Stomach (tissue), 4 donors: ENCODE measurements around the gene PELI2.

ENCODE experiments used
- CTCF ChIP-seq, 7 experiments: fragments of 450-650 bp in 4 of 7; fragments of 200-600 bp in 3 of 7; sonication (generic) in 3 of 7; IDR thresholded peaks; one replicate each; pipeline ENCODE4 v1.5.1; 2016 to 2019; ENCODE audit warnings: antibody characterized with exemption in 7 of 7, control low read depth in 2 of 7, mild to moderate bottlenecking in 1 of 7
- POLR2AphosphoS5 ChIP-seq, 3 donors: sonication (generic); formaldehyde crosslinking; IDR thresholded peaks; one replicate each; pipeline ENCODE4 v1.6.1; 2016; ENCODE audit warnings: antibody characterized with exemption in 3 of 3

- TF ChIP-seq CTCF (IDR thresholded peaks at IDR 0.05) (no peak), POLR2AphosphoS5 (IDR thresholded peaks at IDR 0.05) (no peak)
These were observed 195.6 kb downstream of the PELI2 start for GRCh38 chr14:56313789-56314188.
